ENCODE measurements around the gene GPR157. TPM values are rescaled to one million over a fixed set of nuclear protein-coding genes. Genes with fewer than 3 reads are reported as not detected.

GPR157 gene
- total and polyA plus RNA-seq, 2 of the 13 experiments (the other 11 are each of a cell fraction or from before 2014, with no cell fraction given): 10.1 to 19.2 TPM

GRCh38 chr1:9112961-9113880 lies 15.7 kb downstream of the GPR157 start (continued):
- TF ChIP-seq ZC3H13 (CRISPR knock-in tag; IDR thresholded peaks at IDR 0.05) (0 out of 2 replicates have a peak, but pooled peaks have one; percentile 41), TAF15 (IDR thresholded peaks at IDR 0.05; ENCODE audit: low read depth, low read length, poor library complexity, severe bottlenecking) (no peak), MXD4 (CRISPR knock-in tag; IDR thresholded peaks at IDR 0.05) (peak; percentile 62; the same call in 1 of the 2 replicates), REPIN1 (CRISPR knock-in tag; IDR thresholded peaks at IDR 0.05; ENCODE audit: borderline replicate concordance, low read depth) (peak; percentile 46; the same call in 1 of the 2 replicates), CEBPG (CRISPR knock-in tag; IDR thresholded peaks at IDR 0.05) (peak; percentile 59; the same call in 1 of the 2 replicates), FOSL2 (CRISPR knock-in tag; IDR thresholded peaks at IDR 0.05) (peak; percentile 98), KMT2B (CRISPR knock-in tag; IDR thresholded peaks at IDR 0.05) (no peak), ZNF709 (CRISPR knock-in tag; IDR thresholded peaks at IDR 0.05) (no peak), SALL1 (CRISPR knock-in tag; IDR thresholded peaks at IDR 0.05) (peak; percentile 99), KLF16 (CRISPR knock-in tag; IDR thresholded peaks at IDR 0.05) (no peak), SOX5 (CRISPR knock-in tag; IDR thresholded peaks at IDR 0.05; ENCODE audit: borderline replicate concordance) (peak; percentile 92), ZNF577 (CRISPR knock-in tag; IDR thresholded peaks at IDR 0.05; ENCODE audit: borderline replicate concordance, low read depth) (0 out of 2 replicates have a peak, but pooled peaks have one; percentile 29), BHLHE40 (IDR thresholded peaks at IDR 0.05; ENCODE audit: low read length) (peak; percentile 80), ZSCAN9 (CRISPR knock-in tag; IDR thresholded peaks at IDR 0.05; ENCODE audit: borderline replicate concordance) (peak; percentile 91)
- TF ChIP-seq, protein P1, sequence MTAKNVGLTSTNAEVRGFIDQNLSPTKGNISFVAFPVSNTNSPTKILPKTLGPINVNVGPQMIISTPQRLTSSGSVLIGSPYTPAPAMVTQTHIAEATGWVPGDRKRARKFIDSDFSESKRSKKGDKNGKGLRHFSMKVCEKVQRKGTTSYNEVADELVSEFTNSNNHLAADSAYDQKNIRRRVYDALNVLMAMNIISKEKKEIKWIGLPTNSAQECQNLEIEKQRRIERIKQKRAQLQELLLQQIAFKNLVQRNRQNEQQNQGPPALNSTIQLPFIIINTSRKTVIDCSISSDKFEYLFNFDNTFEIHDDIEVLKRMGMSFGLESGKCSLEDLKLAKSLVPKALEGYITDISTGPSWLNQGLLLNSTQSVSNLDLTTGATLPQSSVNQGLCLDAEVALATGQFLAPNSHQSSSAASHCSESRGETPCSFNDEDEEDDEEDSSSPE (CRISPR knock-in tag; IDR thresholded peaks at IDR 0.05): peak; percentile 46; the same call in 1 of the 2 replicates
- TF ChIP-seq, protein P2, sequence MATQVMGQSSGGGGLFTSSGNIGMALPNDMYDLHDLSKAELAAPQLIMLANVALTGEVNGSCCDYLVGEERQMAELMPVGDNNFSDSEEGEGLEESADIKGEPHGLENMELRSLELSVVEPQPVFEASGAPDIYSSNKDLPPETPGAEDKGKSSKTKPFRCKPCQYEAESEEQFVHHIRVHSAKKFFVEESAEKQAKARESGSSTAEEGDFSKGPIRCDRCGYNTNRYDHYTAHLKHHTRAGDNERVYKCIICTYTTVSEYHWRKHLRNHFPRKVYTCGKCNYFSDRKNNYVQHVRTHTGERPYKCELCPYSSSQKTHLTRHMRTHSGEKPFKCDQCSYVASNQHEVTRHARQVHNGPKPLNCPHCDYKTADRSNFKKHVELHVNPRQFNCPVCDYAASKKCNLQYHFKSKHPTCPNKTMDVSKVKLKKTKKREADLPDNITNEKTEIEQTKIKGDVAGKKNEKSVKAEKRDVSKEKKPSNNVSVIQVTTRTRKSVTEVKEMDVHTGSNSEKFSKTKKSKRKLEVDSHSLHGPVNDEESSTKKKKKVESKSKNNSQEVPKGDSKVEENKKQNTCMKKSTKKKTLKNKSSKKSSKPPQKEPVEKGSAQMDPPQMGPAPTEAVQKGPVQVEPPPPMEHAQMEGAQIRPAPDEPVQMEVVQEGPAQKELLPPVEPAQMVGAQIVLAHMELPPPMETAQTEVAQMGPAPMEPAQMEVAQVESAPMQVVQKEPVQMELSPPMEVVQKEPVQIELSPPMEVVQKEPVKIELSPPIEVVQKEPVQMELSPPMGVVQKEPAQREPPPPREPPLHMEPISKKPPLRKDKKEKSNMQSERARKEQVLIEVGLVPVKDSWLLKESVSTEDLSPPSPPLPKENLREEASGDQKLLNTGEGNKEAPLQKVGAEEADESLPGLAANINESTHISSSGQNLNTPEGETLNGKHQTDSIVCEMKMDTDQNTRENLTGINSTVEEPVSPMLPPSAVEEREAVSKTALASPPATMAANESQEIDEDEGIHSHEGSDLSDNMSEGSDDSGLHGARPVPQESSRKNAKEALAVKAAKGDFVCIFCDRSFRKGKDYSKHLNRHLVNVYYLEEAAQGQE (IDR thresholded peaks at IDR 0.05; ENCODE audit: borderline replicate concordance in 1 of 2, low read depth in 1 of 2, low read length in 2 of 2): peak in 1 of 2 experiments; percentile 43; a peak in 1 of 4 replicates
- TF ChIP-seq, protein P3, sequence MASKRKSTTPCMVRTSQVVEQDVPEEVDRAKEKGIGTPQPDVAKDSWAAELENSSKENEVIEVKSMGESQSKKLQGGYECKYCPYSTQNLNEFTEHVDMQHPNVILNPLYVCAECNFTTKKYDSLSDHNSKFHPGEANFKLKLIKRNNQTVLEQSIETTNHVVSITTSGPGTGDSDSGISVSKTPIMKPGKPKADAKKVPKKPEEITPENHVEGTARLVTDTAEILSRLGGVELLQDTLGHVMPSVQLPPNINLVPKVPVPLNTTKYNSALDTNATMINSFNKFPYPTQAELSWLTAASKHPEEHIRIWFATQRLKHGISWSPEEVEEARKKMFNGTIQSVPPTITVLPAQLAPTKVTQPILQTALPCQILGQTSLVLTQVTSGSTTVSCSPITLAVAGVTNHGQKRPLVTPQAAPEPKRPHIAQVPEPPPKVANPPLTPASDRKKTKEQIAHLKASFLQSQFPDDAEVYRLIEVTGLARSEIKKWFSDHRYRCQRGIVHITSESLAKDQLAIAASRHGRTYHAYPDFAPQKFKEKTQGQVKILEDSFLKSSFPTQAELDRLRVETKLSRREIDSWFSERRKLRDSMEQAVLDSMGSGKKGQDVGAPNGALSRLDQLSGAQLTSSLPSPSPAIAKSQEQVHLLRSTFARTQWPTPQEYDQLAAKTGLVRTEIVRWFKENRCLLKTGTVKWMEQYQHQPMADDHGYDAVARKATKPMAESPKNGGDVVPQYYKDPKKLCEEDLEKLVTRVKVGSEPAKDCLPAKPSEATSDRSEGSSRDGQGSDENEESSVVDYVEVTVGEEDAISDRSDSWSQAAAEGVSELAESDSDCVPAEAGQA (IDR thresholded peaks at IDR 0.05; ENCODE audit: low read depth): peak; percentile 63; the same call in 1 of the 2 replicates
- TF ChIP-seq, protein P3 (CRISPR knock-in tag; IDR thresholded peaks at IDR 0.05; ENCODE audit: borderline replicate concordance): no peak

Data from HepG2 (cell line).